SJCRH30 (cell line): ENCODE measurements around the gene TNFRSF21. TPM values are rescaled to one million over a fixed set of nuclear protein-coding genes. Genes with fewer than 3 reads are reported as not detected.

Experiments used
- DNase-seq, 2 experiments: peaks; one replicate each; pipeline ENCODE4 v3.0.0-alpha.2; 2015 to 2020
- H3K27ac ChIP-seq: fragments of 250-450 bp; sonication (Bioruptor Pico); 2 replicates; pipeline ENCODE4 v1.5.1; 2020; ENCODE audit warnings: mild to moderate bottlenecking, moderate library complexity
- H3K27me3 ChIP-seq: fragments of 250-450 bp; sonication (Bioruptor Pico); 2 replicates; pipeline ENCODE4 v1.5.1; 2020; ENCODE audit warnings: mild to moderate bottlenecking, moderate library complexity
- H3K36me3 ChIP-seq: fragments of 250-450 bp; sonication (Bioruptor Pico); 2 replicates; pipeline ENCODE4 v1.5.1; 2020; ENCODE audit warnings: mild to moderate bottlenecking, moderate library complexity
- H3K4me1 ChIP-seq: fragments of 250-450 bp; sonication (Bioruptor Pico); 2 replicates; pipeline ENCODE4 v1.5.1; 2020; ENCODE audit warnings: mild to moderate bottlenecking, moderate library complexity
- H3K4me3 ChIP-seq: fragments of 250-450 bp; sonication (Bioruptor Pico); 2 replicates; pipeline ENCODE4 v1.5.1; 2020; ENCODE audit warnings: mild to moderate bottlenecking, moderate library complexity
- H3K9me3 ChIP-seq: fragments of 250-450 bp; sonication (Bioruptor Pico); replicated peaks from 2 replicates; pipeline ENCODE4 v1.5.1; 2020; ENCODE audit warnings: mild to moderate bottlenecking, moderate library complexity
- total RNA-seq: library from RNA; depleted of rRNA; stranded (reverse); fragments of >200 nt; shearing (Covaris generic); gene quantifications from 2 replicates; pipeline ENCODE4 v1.2.3, GENCODE V29; 2014

Gene TNFRSF21
- total RNA-seq, 1 experiment from 2014 or later, result 25.1 TPM

DNA sequence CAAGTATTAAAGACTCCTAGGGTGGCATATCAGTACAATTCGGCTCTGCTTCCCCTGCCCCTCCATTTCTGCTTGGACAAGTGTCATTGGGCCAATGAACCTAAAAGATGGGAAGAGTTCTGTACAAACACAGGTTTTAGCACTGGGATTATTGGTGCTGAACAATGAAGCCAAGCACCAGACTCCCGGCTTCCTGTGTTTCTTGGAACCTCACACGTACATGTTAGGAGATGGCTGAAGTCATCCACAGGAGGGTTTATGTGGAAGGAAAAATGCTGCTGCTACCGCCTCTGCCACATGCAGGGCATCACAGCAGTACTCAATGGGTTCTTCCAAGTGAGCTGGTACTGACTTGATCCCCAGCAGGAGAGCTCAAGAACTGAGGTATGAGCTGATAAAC is 49.7 kb downstream of the TNFRSF21 start:
- no peak for DNase-seq
- Histone ChIP-seq H3K36me3 (no peaks in the 10 kb centered on the region), H3K27ac (peak overlapping the region; percentile 89; the same call in 1 of the 2 replicates), H3K4me3 (no peak overlapping the region), H3K4me1 (peaks cover 38% of the 10 kb centered on the region), H3K27me3 (no peaks in the 10 kb centered on the region), H3K9me3 (no peaks in the 10 kb centered on the region)

DNA sequence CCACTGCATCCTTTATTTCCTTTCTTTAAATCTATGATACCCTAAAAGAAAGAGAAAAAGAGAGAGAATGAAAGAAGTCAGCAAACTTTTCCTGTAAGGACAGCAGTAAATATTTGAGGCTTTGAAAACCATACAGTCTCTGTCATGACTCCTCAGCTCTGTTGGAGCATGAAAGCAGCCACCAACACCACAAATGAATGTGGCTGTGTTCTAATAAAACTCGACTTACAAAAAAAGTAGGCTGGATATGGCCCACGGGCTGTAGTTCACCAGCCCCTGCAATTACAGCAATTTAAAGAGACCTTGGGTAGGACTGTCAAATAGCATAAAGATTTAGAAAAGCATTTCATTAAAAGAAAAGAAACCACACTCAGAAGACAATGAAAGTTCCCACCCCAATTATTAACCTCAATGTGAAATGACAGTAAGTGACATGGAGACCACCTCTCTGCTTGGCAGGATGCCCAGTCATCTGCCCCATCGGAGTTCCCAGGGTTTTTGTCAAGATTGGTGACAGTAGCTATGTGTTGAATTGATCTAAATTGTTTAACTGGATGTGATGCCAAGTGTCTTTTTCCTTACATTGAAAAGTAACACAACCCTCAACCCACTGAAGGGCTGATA is 50.9 kb downstream of the TNFRSF21 start:
- Histone ChIP-seq H3K36me3 (no peaks in the 10 kb centered on the region; the same call in 1 of the 2 replicates), H3K4me1 (peaks cover 38% of the 10 kb centered on the region), H3K4me3 (no peak overlapping the region), H3K27ac (no peak overlapping the region; the same call in 1 of the 2 replicates), H3K27me3 (no peaks in the 10 kb centered on the region), H3K9me3 (no peaks in the 10 kb centered on the region)
- DNase-seq, result no peak

DNA sequence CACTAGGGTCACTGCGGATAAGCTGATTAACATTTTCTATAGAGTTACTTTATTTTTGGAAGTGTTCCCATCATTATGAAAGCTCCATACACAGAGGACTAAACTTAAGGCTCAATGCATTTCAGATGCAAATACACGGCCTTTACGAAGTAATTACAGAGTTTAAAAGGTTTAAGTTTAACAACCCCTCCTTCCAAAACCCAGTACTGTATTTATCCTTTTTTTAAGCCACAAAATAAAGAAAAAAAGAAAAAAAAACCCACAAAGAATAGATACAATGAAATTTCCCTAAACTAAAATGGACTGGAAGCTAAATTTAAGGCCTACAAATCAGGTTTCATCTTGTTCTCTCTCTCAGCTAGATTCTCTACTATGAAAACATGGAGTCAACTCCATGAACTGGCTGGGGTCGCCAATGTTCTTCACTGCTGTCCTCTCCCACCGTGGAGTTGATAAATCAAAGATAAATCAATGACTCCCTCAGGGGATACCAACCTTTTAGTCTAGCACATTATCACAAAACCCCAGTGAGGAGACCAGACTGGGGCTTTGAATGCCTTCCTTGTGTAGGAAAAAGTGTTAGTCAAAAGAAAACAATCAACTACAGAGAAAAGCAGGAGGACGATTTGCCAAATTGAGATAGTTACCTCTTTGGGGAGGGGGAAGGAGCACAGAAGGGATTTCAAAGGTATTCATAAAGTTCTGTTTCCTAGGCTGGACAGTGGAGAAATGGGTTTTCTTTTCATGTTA is 52.5 kb downstream of the TNFRSF21 start:
- Histone ChIP-seq H3K36me3 (peaks cover 2% of the 10 kb centered on the region; the same call in 1 of the 2 replicates), H3K27ac (no peak overlapping the region), H3K4me1 (peaks cover 31% of the 10 kb centered on the region), H3K9me3 (no peaks in the 10 kb centered on the region), H3K4me3 (no peak overlapping the region), H3K27me3 (no peaks in the 10 kb centered on the region)
- DNase-seq, result no peak

- no peak for DNase-seq
- peaks cover 23% of the 10 kb centered on the region for H3K4me1 ChIP-seq
- H3K27me3 ChIP-seq, result no peaks in the 10 kb centered on the region
- peaks cover 2% of the 10 kb centered on the region; the same call in 1 of the 2 replicates for H3K36me3 ChIP-seq
- H3K4me3 ChIP-seq, result no peak overlapping the region
- no peak overlapping the region for H3K27ac ChIP-seq
- no peaks in the 10 kb centered on the region for H3K9me3 ChIP-seq
These were observed 53.3 kb downstream of the TNFRSF21 start for GRCh38 chr6:47256361-47256760.

GRCh38 chr6:47254906-47255305 is 54.8 kb downstream of the TNFRSF21 start:
- Histone ChIP-seq H3K9me3 (no peaks in the 10 kb centered on the region), H3K27ac (no peak overlapping the region), H3K4me3 (no peak overlapping the region), H3K36me3 (peaks cover 4% of the 10 kb centered on the region; the same call in 1 of the 2 replicates), H3K27me3 (no peaks in the 10 kb centered on the region), H3K4me1 (peaks cover 11% of the 10 kb centered on the region)
- DNase-seq, result no peak

GRCh38 chr6:47254051-47254450 is 55.7 kb downstream of the TNFRSF21 start:
- no peaks in the 10 kb centered on the region for H3K9me3 ChIP-seq
- H3K4me3 ChIP-seq, result no peak overlapping the region
- H3K27me3 ChIP-seq, result no peaks in the 10 kb centered on the region
- H3K27ac ChIP-seq, result no peak overlapping the region
- no peak for DNase-seq
- peaks cover 9% of the 10 kb centered on the region for H3K4me1 ChIP-seq
- H3K36me3 ChIP-seq, result peaks cover 4% of the 10 kb centered on the region; the same call in 1 of the 2 replicates

DNA sequence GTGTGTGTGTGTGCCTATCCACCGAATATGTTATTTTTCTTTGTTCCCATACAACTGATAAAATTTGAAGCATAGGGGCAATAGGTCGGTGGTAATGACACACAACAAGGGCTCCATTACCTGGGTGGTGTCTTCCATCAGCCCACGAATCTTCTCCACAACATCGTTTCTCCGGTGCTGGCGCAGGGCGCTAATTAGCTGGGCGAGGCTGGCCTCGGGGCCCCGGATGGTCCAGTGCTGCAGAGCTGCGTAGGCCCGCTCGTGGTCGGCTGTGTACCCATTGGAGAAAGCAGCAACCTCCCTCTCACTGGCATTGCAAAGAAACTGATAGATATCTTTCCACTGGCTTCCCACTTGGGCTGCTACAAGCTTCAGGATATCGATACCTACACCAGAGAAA is 56.6 kb downstream of the TNFRSF21 start:
- Histone ChIP-seq H3K9me3 (no peaks in the 10 kb centered on the region), H3K36me3 (peaks cover 4% of the 10 kb centered on the region; the same call in 1 of the 2 replicates), H3K4me3 (no peak overlapping the region), H3K27me3 (no peaks in the 10 kb centered on the region), H3K4me1 (peaks cover 11% of the 10 kb centered on the region), H3K27ac (no peak overlapping the region)
- no peak for DNase-seq

- DNase-seq, result no peak
- Histone ChIP-seq H3K27ac (no peak overlapping the region), H3K36me3 (peaks cover 4% of the 10 kb centered on the region; the same call in 1 of the 2 replicates), H3K4me3 (no peak overlapping the region), H3K27me3 (no peaks in the 10 kb centered on the region), H3K4me1 (peaks cover 16% of the 10 kb centered on the region), H3K9me3 (no peaks in the 10 kb centered on the region)
These were observed 57.1 kb downstream of the TNFRSF21 start for GRCh38 chr6:47252633-47253032.

DNA sequence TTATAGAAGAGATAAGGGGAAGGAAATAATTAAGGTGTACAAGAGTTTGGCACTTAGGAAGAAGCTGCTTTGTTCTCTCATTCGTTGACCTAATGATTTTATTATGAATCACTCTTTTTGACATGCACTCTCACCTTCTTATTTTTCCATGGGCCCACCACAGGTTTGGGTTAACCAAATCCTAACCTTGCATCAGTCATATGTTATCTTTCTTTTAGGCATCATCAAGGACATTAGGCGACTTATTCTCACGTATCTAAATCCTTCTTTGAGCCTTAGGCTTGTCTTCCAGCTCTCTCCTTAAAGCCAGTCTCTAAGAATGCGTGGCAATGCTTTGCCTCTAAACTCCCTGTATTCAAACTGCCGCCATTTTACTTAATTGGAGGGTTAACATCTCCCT is 58.3 kb downstream of the TNFRSF21 start:
- DNase-seq, result no peak
- Histone ChIP-seq H3K4me3 (no peak overlapping the region), H3K9me3 (no peaks in the 10 kb centered on the region)

DNA sequence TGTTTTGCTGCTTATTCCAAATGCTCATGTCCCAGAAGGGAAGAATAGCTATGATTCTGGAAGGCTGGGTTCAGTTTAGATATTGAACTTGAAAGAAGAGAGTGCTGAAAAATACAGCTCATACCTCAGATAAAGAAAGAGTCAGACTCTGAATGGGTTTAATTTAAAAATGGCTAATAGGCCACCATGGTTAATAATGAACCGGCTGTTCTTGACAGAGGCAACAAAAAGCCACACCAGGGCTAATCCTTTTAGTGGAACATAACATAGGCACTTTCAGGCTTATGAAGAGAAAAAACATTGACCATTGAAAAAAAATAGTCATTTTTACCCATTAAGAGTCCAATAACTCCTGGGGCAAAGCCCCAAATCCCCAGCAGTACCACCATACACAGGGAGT is 59.4 kb downstream of the TNFRSF21 start:
- H3K4me3 ChIP-seq, result no peak overlapping the region
- peaks cover 35% of the 10 kb centered on the region for H3K4me1 ChIP-seq
- peaks cover 4% of the 10 kb centered on the region; the same call in 1 of the 2 replicates for H3K36me3 ChIP-seq
- no peak overlapping the region for H3K27ac ChIP-seq
- no peaks in the 10 kb centered on the region for H3K9me3 ChIP-seq
- no peaks in the 10 kb centered on the region for H3K27me3 ChIP-seq
- DNase-seq, result no peak

More for the DNA sequence above, 58.3 kb downstream of the TNFRSF21 start:
- Histone ChIP-seq H3K27me3 (no peaks in the 10 kb centered on the region), H3K4me1 (peaks cover 26% of the 10 kb centered on the region), H3K27ac (no peak overlapping the region), H3K36me3 (peaks cover 4% of the 10 kb centered on the region; the same call in 1 of the 2 replicates)

DNA sequence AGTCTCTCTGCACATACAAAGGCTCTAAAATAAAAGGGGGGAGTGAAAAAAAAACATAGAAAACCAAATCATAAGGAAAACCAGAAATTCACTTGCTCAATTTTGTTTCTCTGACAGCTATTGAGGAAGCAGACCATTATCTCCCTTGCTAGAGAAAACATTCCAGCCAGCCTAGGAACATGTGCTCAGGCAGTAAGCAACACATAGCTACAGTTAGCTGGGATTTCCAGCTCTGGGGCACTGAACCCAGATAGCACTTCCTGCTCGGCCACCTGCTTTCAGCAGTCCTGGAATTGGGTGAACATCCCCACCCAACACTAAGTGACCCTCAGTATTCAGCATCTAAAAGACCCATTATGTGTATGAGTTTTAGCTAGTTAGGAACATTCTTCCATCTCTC is 61.3 kb downstream of the TNFRSF21 start:
- Histone ChIP-seq H3K4me3 (no peak overlapping the region), H3K36me3 (peaks cover 4% of the 10 kb centered on the region; the same call in 1 of the 2 replicates), H3K27ac (peak overlapping the region; percentile 93), H3K4me1 (peaks cover 35% of the 10 kb centered on the region), H3K9me3 (no peaks in the 10 kb centered on the region), H3K27me3 (no peaks in the 10 kb centered on the region)
- peak in 1 of 2 experiments; percentile 48 for DNase-seq

- H3K4me1 ChIP-seq, result peaks cover 39% of the 10 kb centered on the region
- H3K4me3 ChIP-seq, result peak overlapping the region; percentile 22; the same call in 1 of the 2 replicates
- peak; percentile 72 to 88 for DNase-seq
- no peaks in the 10 kb centered on the region for H3K9me3 ChIP-seq
- H3K36me3 ChIP-seq, result peaks cover 2% of the 10 kb centered on the region; the same call in 1 of the 2 replicates
- H3K27me3 ChIP-seq, result no peaks in the 10 kb centered on the region
- peak overlapping the region; percentile 93 for H3K27ac ChIP-seq
These were observed 62.4 kb downstream of the TNFRSF21 start for GRCh38 chr6:47247227-47247797.

GRCh38 chr6:47246551-47246950 is 63.2 kb downstream of the TNFRSF21 start:
- no peak for DNase-seq
- Histone ChIP-seq H3K9me3 (no peaks in the 10 kb centered on the region), H3K36me3 (peaks cover 2% of the 10 kb centered on the region; the same call in 1 of the 2 replicates), H3K4me3 (no peak overlapping the region), H3K27me3 (no peaks in the 10 kb centered on the region), H3K4me1 (peaks cover 46% of the 10 kb centered on the region), H3K27ac (peak overlapping the region; percentile 93)

GRCh38 chr6:47245745-47246371 is 63.8 kb downstream of the TNFRSF21 start:
- Histone ChIP-seq H3K9me3 (no peaks in the 10 kb centered on the region), H3K27ac (peak overlapping the region; percentile 93), H3K4me3 (no peak overlapping the region), H3K27me3 (no peaks in the 10 kb centered on the region), H3K36me3 (peaks cover under 1% of the 10 kb centered on the region; the same call in 1 of the 2 replicates), H3K4me1 (peaks cover 46% of the 10 kb centered on the region)
- peak in 1 of 2 experiments; percentile 22 for DNase-seq
